PFSK-1 (cell line): ENCODE results near the gene SMG6.
A peak's percentile ranks its signal among the peaks of the same experiment; 100 is the strongest.

Experiments used
- FOXP2 ChIP-seq: optimal IDR thresholded peaks from 2 replicates; pipeline ENCODE3; 2011; ENCODE audit warnings: borderline replicate concordance, control low read depth, inconsistent platforms; ENCODE audit not compliant: insufficient read depth; ENCODE audit errors: extremely low read length, extremely low read depth
- POLR2AphosphoS5 ChIP-seq: IDR thresholded peaks from 2 replicates; pipeline ENCODE4 v1.6.1; 2012; ENCODE audit warnings: low read depth, mild to moderate bottlenecking, control low read depth, low read length, moderate library complexity
- REST ChIP-seq, 2 experiments: IDR thresholded peaks; 2 replicates each; pipeline versions ENCODE4 v1.6.1 to v1.8.0; 2011 to 2012; ENCODE audit warnings: low read depth in 2 of 2, low read length in 2 of 2, control low read depth in 1 of 2, inconsistent platforms in 1 of 2, mild to moderate bottlenecking in 1 of 2, moderate library complexity in 1 of 2; ENCODE audit not compliant: insufficient read depth in 1 of 2
- SIN3A ChIP-seq: IDR thresholded peaks from 2 replicates; pipeline ENCODE4 v1.6.1; 2012; ENCODE audit warnings: mild to moderate bottlenecking, low read length, moderate library complexity, borderline replicate concordance; ENCODE audit not compliant: insufficient read depth
- TAF1 ChIP-seq: IDR thresholded peaks from 2 replicates; pipeline ENCODE4 v1.6.1; 2012; ENCODE audit warnings: low read length, control low read depth, borderline replicate concordance; ENCODE audit not compliant: insufficient read depth

SMG6 gene

GRCh38 chr17:2041561-2042389, 261.8 kb downstream of the SMG6 start, which contains the start of gene OVCA2:
Gene OVCA2, plus strand, starts transcription at chr17:2042022. Its CDS starts 26 bp downstream, at chr17:2042048.
- TF ChIP-seq TAF1 (peak; percentile 94), SIN3A (peak; percentile 51; the same call in 1 of the 2 replicates), FOXP2 (peak; percentile 67), REST (IDR thresholded peaks at IDR 0.05; ENCODE audit: insufficient read depth in 1 of 2, low read depth in 2 of 2, low read length in 2 of 2) (peak; percentile 46 to 51; a peak in 1 of 4 replicates), POLR2AphosphoS5 (peak; percentile 95)

DNA sequence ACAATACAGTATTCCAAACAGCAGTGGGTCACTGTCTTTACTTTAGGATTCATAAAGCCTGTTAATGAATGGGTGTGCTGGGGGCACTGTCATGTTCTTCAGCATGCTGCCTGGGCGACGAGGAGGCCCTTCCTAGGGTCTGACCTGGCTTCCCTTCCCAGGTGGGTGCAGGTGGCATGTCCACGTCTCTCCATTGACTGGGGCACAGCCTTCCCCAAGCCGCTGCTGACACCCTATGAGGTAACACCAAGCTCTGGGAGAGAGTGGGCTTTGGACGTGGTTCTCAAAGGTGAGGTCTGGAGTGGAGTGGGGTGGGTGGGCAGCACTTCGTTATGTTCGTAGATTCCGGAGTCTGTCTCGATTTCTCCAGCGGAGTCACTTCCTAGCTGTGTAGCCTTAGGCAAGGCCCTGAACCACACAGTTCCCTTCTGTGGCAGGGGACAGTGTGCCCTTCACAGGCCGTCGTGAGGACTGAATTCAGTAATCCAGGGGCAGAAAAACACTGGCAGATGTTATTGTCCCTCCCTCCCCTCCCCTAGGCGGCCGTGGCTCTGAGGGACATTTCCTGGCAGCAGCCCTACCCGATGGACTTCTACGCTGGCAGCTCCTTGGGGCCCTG, 262.5 kb downstream of the SMG6 start:
- TF ChIP-seq REST (IDR thresholded peaks at IDR 0.05; ENCODE audit: insufficient read depth in 1 of 2, low read depth in 2 of 2, low read length in 2 of 2), result no peak
- no peak for TF ChIP-seq TAF1
- TF ChIP-seq POLR2AphosphoS5, result no peak
- TF ChIP-seq FOXP2, result no peak
- no peak for TF ChIP-seq SIN3A

DNA sequence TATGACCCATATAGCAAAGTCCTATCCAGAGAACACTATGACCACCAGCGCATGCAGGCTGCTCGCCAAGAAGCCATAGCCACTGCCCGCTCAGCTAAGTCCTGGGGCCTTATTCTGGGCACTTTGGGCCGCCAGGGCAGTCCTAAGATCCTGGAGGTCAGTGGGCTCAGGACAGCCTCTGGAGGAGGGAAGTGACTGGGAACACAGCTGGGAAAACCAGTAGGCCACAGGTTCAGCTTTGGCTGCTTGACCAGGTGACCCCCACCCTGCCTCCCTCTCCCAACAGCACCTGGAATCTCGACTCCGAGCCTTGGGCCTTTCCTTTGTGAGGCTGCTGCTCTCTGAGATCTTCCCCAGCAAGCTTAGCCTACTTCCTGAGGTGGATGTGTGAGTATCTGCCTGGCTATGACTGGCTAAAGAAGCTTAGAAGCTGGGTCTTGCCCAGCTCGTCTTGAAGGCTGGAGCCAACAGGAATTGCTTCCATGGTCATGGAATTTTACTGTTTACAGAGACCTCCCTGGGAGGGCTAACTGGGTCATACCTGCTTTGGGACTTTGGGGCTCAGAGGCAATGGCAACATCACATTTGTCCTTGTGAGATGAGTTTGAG, 263.3 kb downstream of the SMG6 start:
- TF ChIP-seq REST (IDR thresholded peaks at IDR 0.05; ENCODE audit: insufficient read depth in 1 of 2, low read depth in 2 of 2, low read length in 2 of 2) (no peak), SIN3A (no peak), FOXP2 (no peak), TAF1 (no peak), POLR2AphosphoS5 (no peak)

GRCh38 chr17:2037155-2037554, 266.4 kb downstream of the SMG6 start:
- TF ChIP-seq TAF1, result no peak
- no peak for TF ChIP-seq FOXP2
- no peak for TF ChIP-seq REST (IDR thresholded peaks at IDR 0.05; ENCODE audit: insufficient read depth in 1 of 2, low read depth in 2 of 2, low read length in 2 of 2)
- TF ChIP-seq SIN3A, result no peak
- TF ChIP-seq POLR2AphosphoS5, result no peak
